HK-2 (cell line): ENCODE data around the gene GPR101.

Source experiments
- DNase-seq: peaks from one replicate; pipeline ENCODE4 v3.0.0-alpha.2; 2018; ENCODE audit not compliant: unreplicated experiment

The GPR101 gene, protein sequence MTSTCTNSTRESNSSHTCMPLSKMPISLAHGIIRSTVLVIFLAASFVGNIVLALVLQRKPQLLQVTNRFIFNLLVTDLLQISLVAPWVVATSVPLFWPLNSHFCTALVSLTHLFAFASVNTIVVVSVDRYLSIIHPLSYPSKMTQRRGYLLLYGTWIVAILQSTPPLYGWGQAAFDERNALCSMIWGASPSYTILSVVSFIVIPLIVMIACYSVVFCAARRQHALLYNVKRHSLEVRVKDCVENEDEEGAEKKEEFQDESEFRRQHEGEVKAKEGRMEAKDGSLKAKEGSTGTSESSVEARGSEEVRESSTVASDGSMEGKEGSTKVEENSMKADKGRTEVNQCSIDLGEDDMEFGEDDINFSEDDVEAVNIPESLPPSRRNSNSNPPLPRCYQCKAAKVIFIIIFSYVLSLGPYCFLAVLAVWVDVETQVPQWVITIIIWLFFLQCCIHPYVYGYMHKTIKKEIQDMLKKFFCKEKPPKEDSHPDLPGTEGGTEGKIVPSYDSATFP

DNA sequence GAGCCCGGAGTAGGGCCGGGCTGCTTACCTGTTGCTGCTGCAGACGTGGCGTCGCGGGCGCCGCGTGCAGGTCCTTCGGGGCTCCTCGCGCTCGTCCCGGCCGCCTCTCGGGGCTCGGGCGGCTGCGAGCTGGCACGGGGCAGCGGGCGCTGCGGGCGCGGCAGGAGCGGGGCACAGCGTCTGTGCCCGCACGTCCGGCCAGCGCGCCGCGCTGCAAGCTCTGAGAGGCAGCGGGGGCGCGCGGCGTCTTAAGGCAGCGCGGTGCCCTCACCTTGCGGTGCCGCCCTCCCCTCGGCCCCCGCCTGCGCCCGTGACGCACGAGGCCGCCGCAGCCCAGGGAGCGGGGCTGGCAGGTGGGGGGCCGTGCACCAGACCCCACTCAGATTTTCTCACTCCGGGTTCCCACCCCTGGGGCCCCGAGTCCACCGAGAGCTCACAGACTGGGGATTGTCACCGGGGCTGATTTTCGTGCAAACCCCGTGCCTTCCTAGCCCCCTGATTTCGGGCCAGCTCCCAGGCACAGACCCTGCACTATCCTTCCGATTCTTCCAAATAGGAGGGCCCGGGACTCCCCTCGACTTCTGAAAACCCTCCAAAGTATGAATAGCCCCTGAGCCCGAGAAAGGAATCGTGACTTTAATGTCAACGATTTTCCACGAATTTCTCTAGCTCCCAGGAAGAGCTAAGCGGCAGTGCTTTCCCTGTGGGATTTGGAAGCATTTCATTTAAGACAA lies at the start of gene GPR101:
TSS of gene GPR101 (minus strand) at position 222 of the 734 bp plus-strand sequence. CDS start 2,321 bp downstream, outside the sequence.
- DNase-seq = no peak

DNA sequence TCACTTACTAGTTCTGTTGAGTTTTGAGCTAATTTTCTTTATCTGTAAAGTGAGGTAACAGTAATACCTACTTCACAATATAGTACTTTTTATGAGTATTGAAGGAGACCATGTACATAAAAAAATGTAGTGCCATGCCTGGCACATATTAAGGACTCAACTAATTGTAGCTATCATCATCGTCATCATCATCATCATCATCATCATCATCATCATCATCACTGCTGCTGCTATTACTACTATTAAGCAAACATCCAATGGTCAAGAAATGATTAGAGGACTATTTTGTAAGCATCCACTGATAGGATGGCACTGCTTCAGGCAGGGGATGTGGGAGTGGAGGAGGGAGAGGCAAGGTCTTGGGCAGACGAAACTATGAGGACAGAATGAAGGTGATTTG lies 47.4 kb upstream of the GPR101 start:
- DNase-seq = no peak

- DNase-seq = no peak
Observed at GRCh38 chrX:137072396-137072795, 38.6 kb upstream of the GPR101 start.

- no peak for DNase-seq
Observed at GRCh38 chrX:137071596-137071995, 37.8 kb upstream of the GPR101 start.

- DNase-seq = no peak
Observed at GRCh38 chrX:137067147-137067546, 33.4 kb upstream of the GPR101 start.

GRCh38 chrX:137062915-137063617 lies 29.3 kb upstream of the GPR101 start:
- DNase-seq = no peak

- DNase-seq = no peak
Observed at GRCh38 chrX:137058339-137059127, 24.7 kb upstream of the GPR101 start.

DNA sequence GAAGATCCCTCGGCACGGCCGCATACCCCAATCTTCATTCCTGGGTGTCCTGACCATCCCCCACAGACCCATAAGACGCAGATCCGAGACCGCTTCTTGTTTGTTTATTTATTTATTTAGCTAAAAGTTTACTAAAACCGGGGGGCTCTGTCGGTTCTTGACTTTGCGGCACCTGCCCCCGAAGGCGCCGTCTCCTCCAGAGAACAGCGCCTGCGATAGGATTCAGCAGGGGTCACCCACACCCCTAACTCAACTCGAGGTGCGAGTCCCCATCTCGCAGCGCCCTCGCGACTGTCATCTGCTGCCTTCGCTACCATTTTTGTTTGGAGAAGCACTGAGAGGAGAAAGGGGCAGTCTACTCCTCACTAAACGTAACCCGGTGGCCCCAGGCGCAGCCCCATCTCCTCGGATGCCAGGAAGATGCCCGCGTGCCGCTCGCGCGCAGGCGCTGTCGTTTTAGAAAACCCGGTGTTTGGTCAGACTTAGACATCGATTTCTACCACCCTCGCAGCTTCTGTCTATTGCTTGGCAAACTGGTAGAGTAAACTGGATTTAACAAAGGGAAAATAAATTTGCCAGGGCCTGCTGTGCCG lies 18.9 kb upstream of the GPR101 start:
- no peak for DNase-seq

DNA sequence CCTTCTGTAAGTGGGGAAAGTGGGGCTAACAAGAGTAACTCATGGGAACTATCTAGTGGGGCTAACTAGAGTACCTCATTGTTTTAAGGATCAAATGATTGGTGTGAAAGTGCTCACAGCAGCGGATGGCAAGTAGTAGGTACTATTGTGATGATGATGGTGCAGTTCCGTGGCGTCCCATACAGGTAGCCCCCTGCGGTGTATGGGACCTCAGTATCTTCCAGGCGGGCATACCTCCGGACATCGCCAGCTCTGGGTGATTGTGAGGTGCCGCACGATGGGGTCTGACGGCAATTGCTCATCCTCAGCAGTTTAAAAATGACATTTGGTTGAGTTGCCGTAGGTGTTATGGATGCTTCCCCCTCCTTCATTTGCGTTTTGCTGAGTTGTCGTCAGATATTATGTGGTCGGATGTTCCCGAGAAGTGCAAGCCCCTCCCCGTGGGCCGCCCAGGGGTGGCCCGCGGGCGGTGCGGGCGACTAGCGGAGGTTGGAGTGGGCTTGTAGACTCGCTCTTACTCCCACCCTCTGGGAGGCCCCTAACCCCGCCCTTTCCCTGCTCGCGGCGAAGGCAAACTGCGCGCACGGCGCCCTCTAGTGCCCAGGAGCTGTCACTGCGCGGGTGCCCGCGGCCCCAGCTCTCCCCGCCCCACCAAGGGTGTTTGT lies 18.3 kb upstream of the GPR101 start:
- DNase-seq = peak; percentile 72

DNA sequence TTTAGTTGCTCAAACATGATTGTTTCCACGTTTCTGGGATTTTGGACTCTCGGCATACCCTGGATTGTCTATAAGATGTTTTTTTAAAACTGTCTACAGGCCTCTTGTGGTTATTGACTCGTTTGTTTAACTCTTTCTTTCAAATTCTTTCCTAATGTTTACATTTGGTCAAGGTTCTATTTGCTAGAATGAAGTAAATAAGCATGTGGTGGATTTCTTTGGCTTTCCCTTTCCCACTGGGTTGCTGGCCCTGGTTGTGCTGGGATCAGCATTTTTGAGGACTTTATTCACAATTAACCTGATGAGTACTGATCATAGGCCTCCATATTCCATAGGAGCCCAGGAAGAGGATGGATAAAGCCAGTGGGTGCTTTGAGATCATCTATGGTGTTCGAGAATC lies 11.1 kb upstream of the GPR101 start:
- no peak for DNase-seq

- no peak for DNase-seq
Observed at GRCh38 chrX:137043736-137044135, 9.9 kb upstream of the GPR101 start.

DNA sequence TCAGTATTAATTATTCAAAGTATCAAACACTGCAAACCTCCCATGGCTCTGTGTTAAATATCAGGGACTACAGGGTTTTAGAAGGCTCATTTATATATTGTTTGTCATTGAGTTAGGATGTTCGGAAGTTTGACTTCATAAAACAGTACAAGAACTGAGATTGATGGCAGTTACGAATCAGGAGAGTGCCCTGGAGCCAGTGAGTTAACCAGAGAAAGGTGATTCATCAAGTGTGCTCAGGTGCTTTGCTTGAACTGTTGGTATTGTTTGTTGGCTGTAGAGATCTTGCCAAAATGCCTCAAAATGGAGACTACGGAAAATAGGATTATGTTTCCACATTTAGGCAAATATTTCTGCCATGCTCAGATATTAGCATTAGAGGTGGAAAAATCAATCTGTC lies 7.5 kb upstream of the GPR101 start:
- DNase-seq = no peak

DNA sequence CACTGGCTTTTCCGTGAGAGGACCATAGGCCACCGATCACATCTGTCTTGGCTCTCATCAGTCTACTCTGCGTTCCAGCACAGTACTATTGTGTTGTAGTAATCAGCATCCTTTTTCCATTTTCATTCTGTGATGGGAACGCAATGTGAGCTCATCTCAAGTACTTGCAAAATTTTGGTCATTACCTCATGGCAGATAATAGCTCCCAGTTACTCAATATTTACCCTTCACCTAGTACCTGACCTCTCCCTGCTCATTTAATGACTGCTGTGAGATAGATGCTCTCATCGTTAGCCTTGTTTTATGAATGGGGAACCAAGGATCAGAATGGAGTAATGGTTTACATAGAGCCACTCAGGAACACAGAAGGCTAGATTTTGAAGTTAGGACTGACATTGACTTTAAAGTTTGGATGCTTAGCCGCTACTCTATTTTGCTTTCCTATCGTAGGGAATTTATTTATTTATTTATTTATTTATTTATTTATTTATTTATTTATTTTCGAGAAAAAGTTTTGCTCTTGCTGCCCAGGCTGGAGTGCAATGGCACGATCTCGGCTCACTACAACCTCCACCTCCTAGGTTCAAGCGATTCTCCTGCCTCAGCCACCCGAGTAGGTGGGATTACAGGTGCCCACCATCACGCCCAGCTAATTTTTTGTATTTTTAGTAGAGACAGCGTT lies 6.5 kb upstream of the GPR101 start:
- no peak for DNase-seq

DNA sequence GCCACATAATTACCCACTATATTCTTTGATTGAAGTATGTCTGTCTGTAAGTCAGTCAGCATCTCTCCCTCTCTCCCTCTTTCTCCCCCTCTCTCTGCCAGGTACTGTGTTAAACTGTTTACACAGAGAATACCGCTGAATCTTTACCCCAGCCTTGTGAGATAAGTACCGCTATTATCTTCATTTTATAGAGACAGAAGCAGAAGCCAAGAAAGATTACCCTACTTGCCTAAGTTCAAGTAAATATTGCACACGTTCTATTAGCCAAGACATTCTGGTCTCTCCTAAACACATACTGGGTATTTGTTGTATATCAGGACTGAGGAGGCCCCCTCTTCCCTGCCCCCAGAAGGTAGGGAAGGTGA lies 695 bp upstream of the GPR101 start:
- DNase-seq = no peak

GRCh38 chrX:137032841-137033773 lies 688 bp downstream of the GPR101 start:
- no peak for DNase-seq

DNA sequence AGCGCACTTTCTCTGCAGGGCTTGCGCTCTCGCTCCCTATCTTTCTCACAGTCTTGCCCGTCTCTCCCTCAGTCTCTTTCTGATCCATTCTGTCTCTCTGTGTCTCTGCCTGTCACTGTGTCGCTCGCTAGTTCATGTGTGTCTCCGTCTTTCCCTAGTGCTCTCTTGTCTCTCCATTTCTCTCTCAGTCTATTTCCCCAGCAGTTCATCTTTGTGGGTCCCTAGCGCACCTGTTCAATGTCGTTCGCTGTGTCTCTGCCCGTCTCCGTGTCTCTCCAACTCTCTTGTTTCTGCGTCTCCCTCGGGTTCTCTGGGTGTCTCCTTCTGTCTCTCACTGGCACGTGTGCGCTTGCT lies 1.5 kb downstream of the GPR101 start:
- DNase-seq = no peak

DNA sequence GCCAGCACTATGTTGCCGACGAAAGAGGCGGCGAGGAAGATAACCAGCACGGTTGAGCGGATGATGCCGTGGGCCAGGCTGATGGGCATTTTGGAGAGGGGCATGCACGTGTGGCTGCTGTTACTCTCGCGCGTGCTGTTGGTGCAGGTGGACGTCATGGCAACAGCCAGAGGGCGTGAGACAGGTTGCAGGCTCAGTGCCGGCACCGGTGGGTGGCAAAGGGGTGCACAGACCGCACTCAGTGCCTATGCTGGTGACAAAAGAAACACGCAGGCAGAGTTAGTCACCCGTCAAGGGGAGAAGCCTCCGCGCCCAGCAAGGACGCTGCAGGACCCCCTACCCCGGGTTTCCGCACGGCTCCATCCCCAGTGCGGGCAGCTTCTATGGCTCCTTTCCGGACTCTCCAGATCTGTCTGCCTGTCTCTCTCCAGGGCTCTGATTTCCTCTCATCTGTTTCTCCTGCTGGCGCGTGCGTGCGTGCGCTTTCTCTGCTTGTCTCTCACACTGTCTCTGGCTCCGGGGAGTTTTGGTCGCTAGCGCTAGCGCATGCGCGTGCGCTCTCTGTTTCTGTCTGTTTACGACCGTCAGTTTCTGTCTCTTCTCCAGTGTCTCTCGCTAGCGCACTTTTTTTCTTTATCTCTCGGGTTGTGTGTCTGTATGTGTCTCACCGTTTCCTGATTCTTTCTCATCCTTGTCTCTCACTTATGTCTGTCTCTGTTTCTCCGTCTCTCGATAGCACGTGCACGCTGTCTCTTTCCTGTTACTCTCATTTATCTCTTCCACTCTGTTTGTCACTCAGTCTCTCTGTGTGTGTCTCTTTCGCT lies 2.1 kb downstream of the GPR101 start:
- no peak for DNase-seq

DNA sequence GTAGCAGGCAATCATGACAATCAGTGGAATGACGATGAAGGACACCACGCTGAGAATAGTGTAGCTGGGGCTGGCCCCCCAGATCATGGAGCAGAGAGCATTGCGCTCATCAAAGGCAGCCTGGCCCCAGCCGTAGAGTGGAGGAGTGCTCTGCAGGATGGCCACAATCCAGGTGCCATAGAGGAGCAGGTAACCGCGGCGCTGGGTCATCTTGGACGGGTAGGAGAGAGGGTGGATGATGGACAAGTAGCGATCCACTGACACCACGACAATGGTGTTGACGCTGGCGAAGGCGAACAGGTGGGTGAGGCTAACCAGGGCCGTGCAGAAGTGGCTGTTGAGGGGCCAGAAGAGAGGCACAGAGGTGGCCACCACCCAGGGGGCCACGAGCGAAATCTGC lies 2.8 kb downstream of the GPR101 start:
- no peak for DNase-seq
